H9 (cell line): ENCODE results near the gene GRIP2. TPM values are rescaled to one million over a fixed set of nuclear protein-coding genes. Genes with fewer than 3 reads are reported as not detected.

ENCODE experiments used
- DNase-seq: peaks from one replicate; pipeline ENCODE4 v3.0.0-alpha.2; 2017
- H2AFZ ChIP-seq: one replicate; pipeline ENCODE4 v1.6.1; 2013; ENCODE audit warnings: mild to moderate bottlenecking, low read length, control low read depth, moderate library complexity
- H2AK5ac ChIP-seq: 2 replicates; pipeline ENCODE4 v1.6.1; 2013; ENCODE audit warnings: low read length, control low read depth, mixed read lengths; ENCODE audit not compliant: insufficient read length
- H2BK120ac ChIP-seq: one replicate; pipeline ENCODE4 v1.6.1; 2013; ENCODE audit warnings: low read depth, mild to moderate bottlenecking, low read length, control low read depth, inconsistent platforms; ENCODE audit not compliant: poor library complexity, severe bottlenecking
- H2BK12ac ChIP-seq: 2 replicates; pipeline ENCODE4 v1.6.1; 2013; ENCODE audit warnings: low read length, control low read depth, mixed read lengths, low read depth; ENCODE audit not compliant: insufficient read length
- H2BK15ac ChIP-seq: 2 replicates; pipeline ENCODE4 v1.6.1; 2013; ENCODE audit warnings: low read depth, low read length, control low read depth
- H2BK20ac ChIP-seq: one replicate; pipeline ENCODE4 v1.6.1; 2013; ENCODE audit warnings: low read depth, mild to moderate bottlenecking, low read length, control low read depth, inconsistent platforms; ENCODE audit not compliant: poor library complexity, severe bottlenecking
- H2BK5ac ChIP-seq: 2 replicates; pipeline ENCODE4 v1.6.1; 2013; ENCODE audit warnings: low read length, control low read depth, mixed read lengths; ENCODE audit not compliant: insufficient read length
- H3K14ac ChIP-seq: 2 replicates; pipeline ENCODE4 v1.6.1; 2013; ENCODE audit warnings: low read length, control low read depth; ENCODE audit not compliant: insufficient read depth
- H3K18ac ChIP-seq: 2 replicates; pipeline ENCODE4 v1.6.1; 2013; ENCODE audit warnings: low read depth, mild to moderate bottlenecking, mixed read lengths, low read length, control low read depth; ENCODE audit not compliant: insufficient read length
- H3K23ac ChIP-seq: 2 replicates; pipeline ENCODE4 v1.6.1; 2013; ENCODE audit warnings: low read length, control low read depth, mixed read lengths, low read depth; ENCODE audit not compliant: insufficient read length
- H3K23me2 ChIP-seq: 2 replicates; pipeline ENCODE4 v1.6.1; 2013; ENCODE audit warnings: low read depth, mild to moderate bottlenecking, mixed read lengths, low read length, control low read depth; ENCODE audit not compliant: insufficient read length, poor library complexity, severe bottlenecking
- H3K27ac ChIP-seq: 2 replicates; pipeline ENCODE4 v1.5.1; 2013; ENCODE audit warnings: low read length, control low read depth, mixed read lengths, low read depth; ENCODE audit not compliant: insufficient read length
- H3K27me3 ChIP-seq: 2 replicates; pipeline ENCODE4 v1.6.1; 2013; ENCODE audit warnings: low read length, control low read depth, inconsistent platforms; ENCODE audit not compliant: insufficient read depth
- H3K4ac ChIP-seq: 2 replicates; pipeline ENCODE4 v1.6.1; 2013; ENCODE audit warnings: low read depth, mild to moderate bottlenecking, control low read depth, inconsistent platforms, low read length, moderate library complexity
- H3K4me1 ChIP-seq: 2 replicates; pipeline ENCODE4 v1.6.1; 2013; ENCODE audit warnings: low read length, control low read depth, inconsistent platforms; ENCODE audit not compliant: insufficient read depth
- H3K4me2 ChIP-seq: 2 replicates; pipeline ENCODE4 v1.6.1; 2013; ENCODE audit warnings: low read length, control low read depth, mixed read lengths; ENCODE audit not compliant: insufficient read length, insufficient read depth
- H3K56ac ChIP-seq: 2 replicates; pipeline ENCODE4 v1.6.1; 2013; ENCODE audit warnings: low read depth, mild to moderate bottlenecking, mixed read lengths, low read length, control low read depth; ENCODE audit not compliant: insufficient read length
- H3K79me1 ChIP-seq: 2 replicates; pipeline ENCODE4 v1.6.1; 2013; ENCODE audit warnings: low read depth, mild to moderate bottlenecking, moderate library complexity, low read length, control low read depth, inconsistent platforms; ENCODE audit not compliant: insufficient read depth, poor library complexity, severe bottlenecking
- H3K79me2 ChIP-seq: 2 replicates; pipeline ENCODE4 v1.6.1; 2013; ENCODE audit warnings: low read length, control low read depth, inconsistent platforms; ENCODE audit not compliant: insufficient read depth
- H3K9ac ChIP-seq: 2 replicates; pipeline ENCODE4 v1.6.1; 2013; ENCODE audit warnings: low read length, control low read depth, mixed read lengths; ENCODE audit not compliant: insufficient read length; ENCODE audit errors: extremely low read depth
- H3K9me3 ChIP-seq: one replicate; pipeline ENCODE4 v1.6.1; 2013; ENCODE audit warnings: low read depth, low read length, inconsistent platforms; ENCODE audit not compliant: control insufficient read depth
- H3T11ph ChIP-seq: one replicate; pipeline ENCODE4 v1.6.1; 2013; ENCODE audit warnings: mild to moderate bottlenecking, low read length, control low read depth, inconsistent platforms
- H4K20me1 ChIP-seq: one replicate; pipeline ENCODE4 v1.6.1; 2013; ENCODE audit not compliant: control insufficient read depth, insufficient read length, insufficient read depth
- H4K5ac ChIP-seq: 2 replicates; pipeline ENCODE4 v1.6.1; 2013; ENCODE audit warnings: low read depth, mild to moderate bottlenecking, mixed read lengths, low read length, control low read depth; ENCODE audit not compliant: insufficient read length
- H4K8ac ChIP-seq: replicated peaks from 2 replicates; pipeline ENCODE4 v1.6.1; 2013; ENCODE audit warnings: low read length, control low read depth, mixed read lengths, low read depth; ENCODE audit not compliant: insufficient read length
- H4K91ac ChIP-seq: 2 replicates; pipeline ENCODE4 v1.6.1; 2013; ENCODE audit warnings: low read depth, mild to moderate bottlenecking, moderate library complexity, mixed read lengths, low read length, control low read depth; ENCODE audit not compliant: insufficient read length
- H3K27ac Mint-ChIP-seq, 3 experiments: 2 replicates in 2 of 3; 3 replicates in 1 of 3; pipeline ENCODE4 v1.8.0; 2020 to 2021; ENCODE audit warnings: mixed read lengths in 3 of 3, mild to moderate bottlenecking in 1 of 3, moderate library complexity in 1 of 3
- H3K27me3 Mint-ChIP-seq: 2 replicates; pipeline ENCODE4 v1.8.0; 2021; ENCODE audit warnings: low read depth, mild to moderate bottlenecking, moderate library complexity, mixed read lengths
- H3K36me3 Mint-ChIP-seq, 3 experiments: 2 replicates in 2 of 3; 3 replicates in 1 of 3; pipeline ENCODE4 v1.8.0; 2020 to 2021; ENCODE audit warnings: low read depth in 3 of 3, mixed read lengths in 3 of 3; ENCODE audit not compliant: insufficient read depth in 1 of 3
- H3K4me1 Mint-ChIP-seq, 2 experiments: 2 replicates each; pipeline ENCODE4 v1.8.0; 2020; ENCODE audit warnings: mixed read lengths in 2 of 2
- H3K4me3 Mint-ChIP-seq, 2 experiments: 2 replicates in 1 of 2; 3 replicates in 1 of 2; pipeline ENCODE4 v1.8.0; 2020 to 2021; ENCODE audit warnings: mild to moderate bottlenecking in 2 of 2, mixed read lengths in 2 of 2, moderate library complexity in 1 of 2
- H3K9me3 Mint-ChIP-seq, 2 experiments: 2 replicates in 1 of 2; 3 replicates in 1 of 2; pipeline ENCODE4 v1.8.0; 2020; ENCODE audit warnings: mild to moderate bottlenecking in 2 of 2, mixed read lengths in 2 of 2, moderate library complexity in 1 of 2
- WGBS: extraction: QIAGEN DNeasy Blood & Tissue Kit; methylation state at CpG from one replicate; pipeline ENCODE4 v1.1.7; 2013; ENCODE audit warnings: missing lambda C conversion rate, low lambda C conversion rate, mixed read lengths; ENCODE audit not compliant: insufficient read length; ENCODE audit errors: extremely low coverage; 5-methylcytosine and 5-hydroxymethylcytosine counted together
- total RNA-seq: library from RNA; stranded (reverse); gene quantifications from 2 replicates; pipeline ENCODE4 v1.2.1, GENCODE V29; 2021
- TF ChIP-seq, protein P1 (sequence below): fragments of 200-600 bp; sonication (generic); conservative IDR thresholded peaks from 3 replicates; pipeline ENCODE4 v1.8.0; 2021; ENCODE audit warnings: antibody characterized with exemption, mild to moderate bottlenecking

The GRIP2 gene
- total RNA-seq, 1 experiment from 2014 or later, result 3.1 TPM

DNA sequence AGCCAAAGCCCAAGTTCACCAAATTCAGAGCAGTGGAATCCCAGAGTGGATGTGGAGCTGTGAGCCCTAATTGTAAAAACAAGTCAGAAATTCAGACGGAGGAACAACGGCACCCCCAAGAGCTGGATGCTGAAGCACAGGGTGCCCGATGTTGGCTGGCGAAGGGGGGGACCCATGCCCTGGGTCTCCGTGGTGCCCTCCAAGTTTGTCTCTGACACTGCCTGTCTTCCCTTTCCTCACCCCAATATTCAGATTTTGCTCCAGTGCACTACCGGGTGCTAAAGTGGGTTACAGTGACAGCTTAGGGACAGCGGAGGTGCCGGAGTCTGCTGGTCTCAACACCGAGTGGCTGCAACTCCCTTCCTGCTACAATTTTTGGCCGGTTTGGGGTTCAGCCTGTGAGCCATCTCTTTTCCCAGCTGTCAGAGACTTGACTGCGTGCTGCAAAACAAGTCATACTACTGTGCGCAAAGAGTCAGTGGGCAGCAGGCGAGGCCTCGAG, 6.6 kb downstream of the GRIP2 start:
- Histone ChIP-seq H3K14ac (no peak overlapping the region), H2AFZ (no peak overlapping the region), H2BK20ac (no peak overlapping the region), H3K9me3 (no peaks in the 10 kb centered on the region), H3K4me1 (peaks cover 14% of the 10 kb centered on the region), H3K4ac (no peak overlapping the region), H3K23ac (no peak overlapping the region), H3K79me1 (no peaks in the 10 kb centered on the region), H2AK5ac (no peak overlapping the region), H3T11ph (no peak overlapping the region), H2BK12ac (no peak overlapping the region), H3K56ac (no peak overlapping the region), H3K27ac (no peak overlapping the region), H3K4me2 (no peak overlapping the region), H3K18ac (no peak overlapping the region), H4K8ac (no peak overlapping the region), H2BK15ac (no peak overlapping the region), H4K91ac (no peak overlapping the region), H3K79me2 (no peaks in the 10 kb centered on the region), H4K20me1 (no peaks in the 10 kb centered on the region), H4K5ac (no peak overlapping the region), H3K27me3 (no peaks in the 10 kb centered on the region), H3K9ac (no peak overlapping the region), H3K23me2 (no peaks in the 10 kb centered on the region), H2BK5ac (no peak overlapping the region), H2BK120ac (no peak overlapping the region)
- TF ChIP-seq, protein P1, sequence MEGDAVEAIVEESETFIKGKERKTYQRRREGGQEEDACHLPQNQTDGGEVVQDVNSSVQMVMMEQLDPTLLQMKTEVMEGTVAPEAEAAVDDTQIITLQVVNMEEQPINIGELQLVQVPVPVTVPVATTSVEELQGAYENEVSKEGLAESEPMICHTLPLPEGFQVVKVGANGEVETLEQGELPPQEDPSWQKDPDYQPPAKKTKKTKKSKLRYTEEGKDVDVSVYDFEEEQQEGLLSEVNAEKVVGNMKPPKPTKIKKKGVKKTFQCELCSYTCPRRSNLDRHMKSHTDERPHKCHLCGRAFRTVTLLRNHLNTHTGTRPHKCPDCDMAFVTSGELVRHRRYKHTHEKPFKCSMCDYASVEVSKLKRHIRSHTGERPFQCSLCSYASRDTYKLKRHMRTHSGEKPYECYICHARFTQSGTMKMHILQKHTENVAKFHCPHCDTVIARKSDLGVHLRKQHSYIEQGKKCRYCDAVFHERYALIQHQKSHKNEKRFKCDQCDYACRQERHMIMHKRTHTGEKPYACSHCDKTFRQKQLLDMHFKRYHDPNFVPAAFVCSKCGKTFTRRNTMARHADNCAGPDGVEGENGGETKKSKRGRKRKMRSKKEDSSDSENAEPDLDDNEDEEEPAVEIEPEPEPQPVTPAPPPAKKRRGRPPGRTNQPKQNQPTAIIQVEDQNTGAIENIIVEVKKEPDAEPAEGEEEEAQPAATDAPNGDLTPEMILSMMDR, result no peak
- Mint-ChIP-seq H3K4me3 (no peak overlapping the region), H3K9me3 (peaks cover 3 to 7% of the 10 kb centered on the region in 2 experiments), H3K4me1 (peaks cover 60 to 62% of the 10 kb centered on the region in 2 experiments), H3K27me3 (peaks cover 4% of the 10 kb centered on the region; the same call in 1 of the 2 replicates), H3K36me3 (peaks cover 0 to 4% (median 0%) of the 10 kb centered on the region in 3 experiments; a peak in 1 of 7 replicates), H3K27ac (peak overlapping the region in 1 of 3 experiments; percentile 24; a peak in 2 of 7 replicates)
- no CpG with 5 or more reads among the region's 14 CpGs for WGBS
- DNase-seq, result no peak
